Measurements from ENCODE around the gene KANSL1. TPM values are rescaled to one million over a fixed set of nuclear protein-coding genes. Genes with fewer than 3 reads are reported as not detected.

KANSL1 gene
- total RNA-seq, 1 experiment from 2014 or later, result 83.0 TPM

DNA sequence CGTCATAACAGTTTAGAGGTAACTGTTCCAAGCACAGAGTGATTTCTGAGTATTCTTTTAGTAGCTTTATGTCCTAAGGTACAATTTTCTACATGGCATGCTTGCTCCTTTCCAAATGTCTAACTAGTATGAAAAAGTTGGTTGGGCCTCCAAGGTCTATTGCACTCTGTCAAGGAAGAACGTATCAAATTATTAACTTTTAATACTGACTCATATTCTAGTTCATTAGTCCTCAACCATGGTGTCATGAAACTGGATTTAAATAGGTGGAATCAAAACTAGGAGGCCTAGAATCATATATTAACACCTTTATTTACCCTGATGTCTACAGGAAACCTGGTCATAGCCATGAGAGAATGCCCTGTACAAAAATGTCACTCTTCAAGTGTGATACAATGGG lies 132.8 kb downstream of the KANSL1 start:
- TF ChIP-seq, protein P1, sequence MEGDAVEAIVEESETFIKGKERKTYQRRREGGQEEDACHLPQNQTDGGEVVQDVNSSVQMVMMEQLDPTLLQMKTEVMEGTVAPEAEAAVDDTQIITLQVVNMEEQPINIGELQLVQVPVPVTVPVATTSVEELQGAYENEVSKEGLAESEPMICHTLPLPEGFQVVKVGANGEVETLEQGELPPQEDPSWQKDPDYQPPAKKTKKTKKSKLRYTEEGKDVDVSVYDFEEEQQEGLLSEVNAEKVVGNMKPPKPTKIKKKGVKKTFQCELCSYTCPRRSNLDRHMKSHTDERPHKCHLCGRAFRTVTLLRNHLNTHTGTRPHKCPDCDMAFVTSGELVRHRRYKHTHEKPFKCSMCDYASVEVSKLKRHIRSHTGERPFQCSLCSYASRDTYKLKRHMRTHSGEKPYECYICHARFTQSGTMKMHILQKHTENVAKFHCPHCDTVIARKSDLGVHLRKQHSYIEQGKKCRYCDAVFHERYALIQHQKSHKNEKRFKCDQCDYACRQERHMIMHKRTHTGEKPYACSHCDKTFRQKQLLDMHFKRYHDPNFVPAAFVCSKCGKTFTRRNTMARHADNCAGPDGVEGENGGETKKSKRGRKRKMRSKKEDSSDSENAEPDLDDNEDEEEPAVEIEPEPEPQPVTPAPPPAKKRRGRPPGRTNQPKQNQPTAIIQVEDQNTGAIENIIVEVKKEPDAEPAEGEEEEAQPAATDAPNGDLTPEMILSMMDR (IDR thresholded peaks at IDR 0.05; ENCODE audit: insufficient read depth in 1 of 2, low read depth in 1 of 2, low read length in 1 of 2, severe bottlenecking in 1 of 2, unreplicated experiment in 1 of 2), result no peak

DNA sequence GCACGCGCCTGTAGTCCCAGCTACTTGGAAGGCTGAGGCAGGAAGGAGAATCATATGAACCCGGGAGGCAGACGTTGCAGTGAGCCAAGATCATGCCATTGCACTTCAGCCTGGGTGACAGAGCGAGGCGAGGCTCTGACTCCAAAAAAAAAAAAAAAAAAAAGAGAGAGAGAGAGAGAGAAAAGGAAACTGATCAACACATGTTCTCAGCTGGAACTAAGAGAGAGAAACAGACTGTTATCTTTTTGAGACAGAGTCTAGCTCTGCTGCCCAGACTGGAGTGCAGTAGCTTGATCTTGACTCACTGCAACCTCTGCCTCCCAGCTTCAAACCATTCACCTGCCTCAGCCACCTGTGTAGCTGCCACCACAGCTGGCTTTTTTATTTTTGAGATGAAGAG lies 133.7 kb downstream of the KANSL1 start:
- Mint-ChIP-seq H3K27ac (ENCODE audit: unreplicated experiment) (no peak overlapping the region), H3K4me3 (ENCODE audit: unreplicated experiment) (no peak overlapping the region), H3K27me3 (ENCODE audit: insufficient read depth, unreplicated experiment) (no peaks in the 10 kb centered on the region), H3K4me1 (ENCODE audit: low read depth, unreplicated experiment) (peaks cover 21% of the 10 kb centered on the region), H3K9me3 (ENCODE audit: unreplicated experiment) (no peaks in the 10 kb centered on the region), H3K36me3 (ENCODE audit: insufficient read depth, unreplicated experiment) (peaks cover 71% of the 10 kb centered on the region)
- no peak overlapping the region for H3K4me3 ChIP-seq (ENCODE audit: low read depth, low read length)
- POLR2A ChIA-PET, result interaction anchor here (0.5 kb wide), 1 partner anchor 42 kb away, joined by 6 read pairs; no protein-coding TSS in a partner anchor
- TF ChIP-seq, protein P1 (IDR thresholded peaks at IDR 0.05; ENCODE audit: insufficient read depth in 1 of 2, low read depth in 1 of 2, low read length in 1 of 2, severe bottlenecking in 1 of 2, unreplicated experiment in 1 of 2), result no peak
- H3K9me3 ChIP-seq, result no peaks in the 10 kb centered on the region
- no peaks in the 10 kb centered on the region for H3K27me3 ChIP-seq (replicated peaks; ENCODE audit: control insufficient read depth, insufficient read depth, low read length)
- H3K4me1 ChIP-seq, result peaks cover 6% of the 10 kb centered on the region; the same call in 1 of the 2 replicates
- BruUV-seq (replicated peaks), result no TSS peak
- H3K36me3 ChIP-seq (ENCODE audit: control insufficient read depth, insufficient read depth, low read length), result peaks cover 4% of the 10 kb centered on the region
- intact Hi-C loops (cut with micrococcal nuclease; ENCODE audit: unreplicated experiment), result no loop called here
- no peak for DNase-seq
- CTCF ChIA-PET, result interaction anchor here (0.6 kb wide), 1 partner anchor 128 kb away, joined by 3 read pairs; no protein-coding TSS in a partner anchor

More for the DNA sequence above, 132.8 kb downstream of the KANSL1 start:
- intact Hi-C loops (cut with micrococcal nuclease; ENCODE audit: unreplicated experiment), result no loop called here
- H3K4me1 Mint-ChIP-seq (ENCODE audit: low read depth, unreplicated experiment), result peaks cover 25% of the 10 kb centered on the region
- no peaks in the 10 kb centered on the region for H3K27me3 ChIP-seq (replicated peaks; ENCODE audit: control insufficient read depth, insufficient read depth, low read length)
- H3K27ac Mint-ChIP-seq (ENCODE audit: unreplicated experiment), result no peak overlapping the region
- no peaks in the 10 kb centered on the region for H3K9me3 Mint-ChIP-seq (ENCODE audit: unreplicated experiment)
- ChIA-PET POLR2A (no interaction called here), CTCF (no interaction called here)
- H3K36me3 Mint-ChIP-seq (ENCODE audit: insufficient read depth, unreplicated experiment), result peaks cover 76% of the 10 kb centered on the region
- H3K9me3 ChIP-seq, result no peaks in the 10 kb centered on the region
- H3K27me3 Mint-ChIP-seq (ENCODE audit: insufficient read depth, unreplicated experiment), result no peaks in the 10 kb centered on the region
- peaks cover 6% of the 10 kb centered on the region; the same call in 1 of the 2 replicates for H3K4me1 ChIP-seq
- peaks cover 4% of the 10 kb centered on the region for H3K36me3 ChIP-seq (ENCODE audit: control insufficient read depth, insufficient read depth, low read length)
- DNase-seq, result no peak
- no peak overlapping the region for H3K4me3 Mint-ChIP-seq (ENCODE audit: unreplicated experiment)
- BruUV-seq (replicated peaks), result no TSS peak
- no peak overlapping the region for H3K4me3 ChIP-seq (ENCODE audit: low read depth, low read length)

DNA sequence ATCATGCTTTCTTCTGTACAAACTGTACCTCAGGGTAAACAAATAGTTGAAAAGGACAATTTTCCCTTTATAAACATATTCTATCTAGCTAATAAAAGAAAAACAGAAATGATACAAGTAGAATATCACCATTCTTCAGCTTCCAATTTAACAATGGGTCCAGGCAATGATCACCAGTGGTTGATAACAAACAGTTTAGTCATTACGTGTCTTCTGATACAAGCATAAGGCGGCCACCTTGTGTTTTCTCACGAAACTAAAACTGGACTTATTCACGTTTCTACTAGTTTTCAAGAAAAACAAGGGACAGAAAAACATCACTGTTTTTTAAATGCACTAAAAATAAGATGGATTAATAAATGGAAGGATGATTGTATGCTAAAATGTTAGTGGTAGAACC lies 135.9 kb downstream of the KANSL1 start:
- no peaks in the 10 kb centered on the region for H3K27me3 ChIP-seq (replicated peaks; ENCODE audit: control insufficient read depth, insufficient read depth, low read length)
- no TSS peak for BruUV-seq (replicated peaks)
- H3K9me3 ChIP-seq, result no peaks in the 10 kb centered on the region
- H3K4me1 ChIP-seq, result no peaks in the 10 kb centered on the region
- no peak for DNase-seq
- peaks cover 4% of the 10 kb centered on the region for H3K36me3 ChIP-seq (ENCODE audit: control insufficient read depth, insufficient read depth, low read length)
- intact Hi-C loops (cut with micrococcal nuclease; ENCODE audit: unreplicated experiment), result no loop called here
- no peaks in the 10 kb centered on the region for H3K27me3 Mint-ChIP-seq (ENCODE audit: insufficient read depth, unreplicated experiment)
- H3K9me3 Mint-ChIP-seq (ENCODE audit: unreplicated experiment), result no peaks in the 10 kb centered on the region
- H3K27ac Mint-ChIP-seq (ENCODE audit: unreplicated experiment), result no peak overlapping the region
- no peak overlapping the region for H3K4me3 ChIP-seq (ENCODE audit: low read depth, low read length)
- no peak overlapping the region for H3K4me3 Mint-ChIP-seq (ENCODE audit: unreplicated experiment)
- H3K4me1 Mint-ChIP-seq (ENCODE audit: low read depth, unreplicated experiment), result peaks cover 17% of the 10 kb centered on the region
- ChIA-PET POLR2A (no interaction called here), CTCF (interaction anchor here (2.5 kb wide), 1 partner anchor 12 kb away, joined by 10 read pairs; no protein-coding TSS in a partner anchor)
- TF ChIP-seq, protein P1 (IDR thresholded peaks at IDR 0.05; ENCODE audit: insufficient read depth in 1 of 2, low read depth in 1 of 2, low read length in 1 of 2, severe bottlenecking in 1 of 2, unreplicated experiment in 1 of 2), result no peak
- H3K36me3 Mint-ChIP-seq (ENCODE audit: insufficient read depth, unreplicated experiment), result peaks cover 66% of the 10 kb centered on the region
